ENCODE measurements around the gene ZNF281.

- TF ChIP-seq, protein P1, sequence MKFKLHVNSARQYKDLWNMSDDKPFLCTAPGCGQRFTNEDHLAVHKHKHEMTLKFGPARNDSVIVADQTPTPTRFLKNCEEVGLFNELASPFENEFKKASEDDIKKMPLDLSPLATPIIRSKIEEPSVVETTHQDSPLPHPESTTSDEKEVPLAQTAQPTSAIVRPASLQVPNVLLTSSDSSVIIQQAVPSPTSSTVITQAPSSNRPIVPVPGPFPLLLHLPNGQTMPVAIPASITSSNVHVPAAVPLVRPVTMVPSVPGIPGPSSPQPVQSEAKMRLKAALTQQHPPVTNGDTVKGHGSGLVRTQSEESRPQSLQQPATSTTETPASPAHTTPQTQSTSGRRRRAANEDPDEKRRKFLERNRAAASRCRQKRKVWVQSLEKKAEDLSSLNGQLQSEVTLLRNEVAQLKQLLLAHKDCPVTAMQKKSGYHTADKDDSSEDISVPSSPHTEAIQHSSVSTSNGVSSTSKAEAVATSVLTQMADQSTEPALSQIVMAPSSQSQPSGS (CRISPR knock-in tag; IDR thresholded peaks at IDR 0.05), result no peak
- no peak for TF ChIP-seq MYC (IDR thresholded peaks at IDR 0.05; ENCODE audit: low read depth, low read length)
- no peak; the same call in 1 of the 2 replicates for TF ChIP-seq MYC (CRISPR knock-in tag; IDR thresholded peaks at IDR 0.05; ENCODE audit: borderline replicate concordance, low read depth)
- no peak for TF ChIP-seq KLF1 (tag; IDR thresholded peaks at IDR 0.05)
- TF ChIP-seq TCF7L2 (IDR thresholded peaks at IDR 0.05; ENCODE audit: low read depth, low read length), result no peak
- no peak; the same call in 1 of the 2 replicates for TF ChIP-seq SP1 (CRISPR knock-in tag; IDR thresholded peaks at IDR 0.05)
Measured at GRCh38 chr1:200409761-200410565, at the start of gene ZNF281.

Data from K562 (cell line).